ENCODE measurements around the gene ADRA2C.

DNA sequence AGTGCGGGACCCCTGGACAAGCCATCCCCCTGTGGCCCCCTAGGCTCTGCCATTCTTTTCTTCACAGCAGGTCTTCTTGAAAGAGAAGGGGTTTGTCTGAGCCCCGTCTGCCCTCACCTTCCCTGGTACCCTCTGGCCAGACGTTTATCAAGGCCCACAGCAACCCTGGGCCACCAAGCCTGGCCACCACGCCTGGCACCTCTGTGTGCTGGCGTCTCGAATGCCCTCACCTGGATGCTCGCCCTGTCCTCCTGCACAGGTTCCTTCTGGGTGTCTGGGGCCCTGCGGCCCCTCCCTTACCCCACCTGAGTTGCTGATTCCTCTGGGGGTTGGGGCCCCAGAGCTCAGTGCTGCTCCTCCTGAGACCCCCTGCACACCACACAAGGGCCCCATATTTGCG, 25.1 kb downstream of the ADRA2C start:
- TF ChIP-seq, protein P1, sequence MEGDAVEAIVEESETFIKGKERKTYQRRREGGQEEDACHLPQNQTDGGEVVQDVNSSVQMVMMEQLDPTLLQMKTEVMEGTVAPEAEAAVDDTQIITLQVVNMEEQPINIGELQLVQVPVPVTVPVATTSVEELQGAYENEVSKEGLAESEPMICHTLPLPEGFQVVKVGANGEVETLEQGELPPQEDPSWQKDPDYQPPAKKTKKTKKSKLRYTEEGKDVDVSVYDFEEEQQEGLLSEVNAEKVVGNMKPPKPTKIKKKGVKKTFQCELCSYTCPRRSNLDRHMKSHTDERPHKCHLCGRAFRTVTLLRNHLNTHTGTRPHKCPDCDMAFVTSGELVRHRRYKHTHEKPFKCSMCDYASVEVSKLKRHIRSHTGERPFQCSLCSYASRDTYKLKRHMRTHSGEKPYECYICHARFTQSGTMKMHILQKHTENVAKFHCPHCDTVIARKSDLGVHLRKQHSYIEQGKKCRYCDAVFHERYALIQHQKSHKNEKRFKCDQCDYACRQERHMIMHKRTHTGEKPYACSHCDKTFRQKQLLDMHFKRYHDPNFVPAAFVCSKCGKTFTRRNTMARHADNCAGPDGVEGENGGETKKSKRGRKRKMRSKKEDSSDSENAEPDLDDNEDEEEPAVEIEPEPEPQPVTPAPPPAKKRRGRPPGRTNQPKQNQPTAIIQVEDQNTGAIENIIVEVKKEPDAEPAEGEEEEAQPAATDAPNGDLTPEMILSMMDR (IDR thresholded peaks at IDR 0.05): no peak
- TF ChIP-seq POLR2A (IDR thresholded peaks at IDR 0.05): no peak
